Measurements from ENCODE around the gene NDRG2. TPM values are rescaled to one million over a fixed set of nuclear protein-coding genes. Genes with fewer than 3 reads are reported as not detected.

NDRG2 gene
- 35.9 and 44.4 TPM in 2 replicates for polyA plus RNA-seq

GRCh38 chr14:21024585-21025370 is at the start of gene NDRG2:
Gene NDRG2 (minus strand): TSS chr14:21025061. CDS start chr14:21023315, 1,746 bp downstream.

GRCh38 chr14:21070083-21070609 is 45.3 kb upstream of the NDRG2 start, which contains the start of gene ARHGEF40:
Gene ARHGEF40 (plus strand): TSS chr14:21070304. CDS start chr14:21070397, 93 bp downstream.

GRCh38 chr14:21057803-21058675 is 33.2 kb upstream of the NDRG2 start, which contains the start of gene RNASE8:
Gene RNASE8 (plus strand): TSS chr14:21057822. CDS start chr14:21057893, 71 bp downstream.

GRCh38 chr14:21041676-21042433 is 17.0 kb upstream of the NDRG2 start, which contains the start of gene RNASE7:
Gene RNASE7 (plus strand): TSS chr14:21042362. CDS start chr14:21042993, 631 bp downstream.

GRCh38 chr14:21034707-21035106 is 9.8 kb upstream of the NDRG2 start, which contains the start of gene RNASE13:
Gene RNASE13 (minus strand): TSS chr14:21034807. CDS start chr14:21034288, 519 bp downstream.

GRCh38 chr14:21029917-21030316 is 5.1 kb upstream of the NDRG2 start, which contains the start of gene TPPP2:
Gene TPPP2 (plus strand): TSS chr14:21030217. CDS start chr14:21030582, 365 bp downstream.

GRCh38 chr14:20998674-20999366 is 26.0 kb downstream of the NDRG2 start, which contains the start of gene SLC39A2:
Gene SLC39A2 (plus strand): TSS chr14:20999293. CDS start chr14:20999447, 154 bp downstream.

GRCh38 chr14:20989787-20990600 is 34.9 kb downstream of the NDRG2 start, which contains the start of gene METTL17:
Gene METTL17 (plus strand): TSS chr14:20989980. CDS start chr14:20990003, 23 bp downstream.

Other genes with a start within 250 kb of the NDRG2 start
- not detected in 2 replicates for gene RNASE6, start 243.8 kb downstream of the NDRG2 start, polyA plus RNA-seq
- gene RNASE1, start 222.2 kb downstream of the NDRG2 start, polyA plus RNA-seq, result 10.1 and 37.8 TPM in 2 replicates
- gene RNASE3, start 133.7 kb downstream of the NDRG2 start, polyA plus RNA-seq, result 2.3 TPM in 1 of 2 replicates, not detected in the other
- not detected in 2 replicates for gene RNASE2, start 69.6 kb downstream of the NDRG2 start, polyA plus RNA-seq
- 31.3 and 34.6 TPM in 2 replicates for gene METTL17, start 35.1 kb downstream of the NDRG2 start, polyA plus RNA-seq
- not detected in 2 replicates for gene SLC39A2, start 25.8 kb downstream of the NDRG2 start, polyA plus RNA-seq
- not detected in 2 replicates for gene TPPP2, start 5.2 kb upstream of the NDRG2 start, polyA plus RNA-seq
- not detected in 2 replicates for gene RNASE13, start 9.7 kb upstream of the NDRG2 start, polyA plus RNA-seq
- gene RNASE7, start 17.3 kb upstream of the NDRG2 start, polyA plus RNA-seq, result not detected in 2 replicates
- gene RNASE8, start 32.8 kb upstream of the NDRG2 start, polyA plus RNA-seq, result not detected in 2 replicates
- 4.0 and 6.3 TPM in 2 replicates for gene ARHGEF40, start 45.2 kb upstream of the NDRG2 start, polyA plus RNA-seq
- 3.0 and 4.5 TPM in 2 replicates for gene ZNF219, start 73.6 kb upstream of the NDRG2 start, polyA plus RNA-seq
- gene TMEM253, start 76.0 kb upstream of the NDRG2 start, polyA plus RNA-seq, result 4.4 and 6.9 TPM in 2 replicates
- not detected in 2 replicates for gene OR5AU1, start 131.0 kb upstream of the NDRG2 start, polyA plus RNA-seq
- 281 and 301 TPM in 2 replicates for gene HNRNPC, start 244.4 kb upstream of the NDRG2 start, polyA plus RNA-seq

Data from Purkinje cell (primary cell).